ENCODE measurements around the gene LIMCH1. TPM values are rescaled to one million over a fixed set of nuclear protein-coding genes. Genes with fewer than 3 reads are reported as not detected.
"Not testable (repeated sequence)": the region's sequence is repeated elsewhere in the genome, so short reads cannot be mapped to it uniquely, and the experiment has no call there.

Gene LIMCH1
- total RNA-seq, 1 experiment from 2014 or later, result 10.4 TPM

GRCh38 chr4:41651150-41651549 lies 113.2 kb downstream of the LIMCH1 start:
- H3K27me3 ChIP-seq (ENCODE audit: insufficient read depth, low read length); H3K9ac ChIP-seq (ENCODE audit: low read length); H3K9me2 ChIP-seq (ENCODE audit: insufficient read depth); H3K79me2 ChIP-seq (ENCODE audit: insufficient read depth, low read length); RAD21 ChIA-PET (ENCODE audit: low non-redundant PET in 1 of 2, low total read pairs in 2 of 2, uncharacterized antibody in 2 of 2, unreplicated experiment in 2 of 2); H2AFZ ChIP-seq (ENCODE audit: low read depth, low read length, poor library complexity, severe bottlenecking); ATAC-seq; H3K27ac ChIP-seq (ENCODE audit: low read depth, low read length); H4K20me1 ChIP-seq (ENCODE audit: insufficient read depth); BruUV-seq (replicated peaks); H3K4me3 ChIP-seq (replicated peaks in 1 of 2; ENCODE audit: low read depth in 1 of 2, low read length in 2 of 2); POLR2A ChIA-PET; DNase-seq (ENCODE audit: low read depth, low spot score); H3K4me2 ChIP-seq (ENCODE audit: low read length); intact Hi-C loops (cut with micrococcal nuclease); H3K9me3 ChIP-seq (ENCODE audit: control insufficient read depth in 1 of 2, insufficient read depth in 1 of 2, low read depth in 1 of 2, low read length in 2 of 2); H3K4me1 ChIP-seq (ENCODE audit: control insufficient read depth in 1 of 2, insufficient read depth in 2 of 2, low read length in 2 of 2); H3K36me3 ChIP-seq (ENCODE audit: control insufficient read depth in 1 of 2, insufficient read depth in 2 of 2, low read length in 2 of 2): not testable (repeated sequence)
- CTCF ChIA-PET, result interaction anchor here (1.0 to 1.6 kb wide), 2 partner anchors 11 to 370 kb away, joined by 3 to 4 read pairs; no protein-coding TSS in a partner anchor

GRCh38 chr4:41652971-41653370 lies 115.0 kb downstream of the LIMCH1 start:
- TF ChIP-seq SIN3A (IDR thresholded peaks at IDR 0.05; ENCODE audit: low read depth), result no peak
- TF ChIP-seq EGR1 (IDR thresholded peaks at IDR 0.05; ENCODE audit: low read depth), result no peak
- no peak for TF ChIP-seq MAX (IDR thresholded peaks at IDR 0.05)
- no peaks in the 10 kb centered on the region for H3K27me3 ChIP-seq (ENCODE audit: insufficient read depth, low read length)
- H2AFZ ChIP-seq (ENCODE audit: low read depth, low read length, poor library complexity, severe bottlenecking), result no peak overlapping the region
- CTCF ChIA-PET, result no interaction called here
- H3K9ac ChIP-seq (ENCODE audit: low read length), result no peak overlapping the region
- RAD21 ChIA-PET (ENCODE audit: low non-redundant PET in 1 of 2, low total read pairs in 2 of 2, uncharacterized antibody in 2 of 2, unreplicated experiment in 2 of 2), result no interaction called here
- H3K4me2 ChIP-seq (ENCODE audit: low read length), result no peak overlapping the region
- no peaks in the 10 kb centered on the region for H3K9me3 ChIP-seq (ENCODE audit: control insufficient read depth in 1 of 2, insufficient read depth in 1 of 2, low read depth in 1 of 2, low read length in 2 of 2)
- no peaks in the 10 kb centered on the region for H4K20me1 ChIP-seq (ENCODE audit: insufficient read depth)
- DNase-seq (ENCODE audit: low read depth, low spot score) (no peak), ATAC-seq (no peak)
- no TSS peak for BruUV-seq (replicated peaks)
- no peaks in the 10 kb centered on the region for H3K9me2 ChIP-seq (ENCODE audit: insufficient read depth)
- H3K4me3 ChIP-seq (replicated peaks in 1 of 2; ENCODE audit: low read depth in 1 of 2, low read length in 2 of 2), result no peak overlapping the region
- H3K79me2 ChIP-seq (ENCODE audit: insufficient read depth, low read length), result no peaks in the 10 kb centered on the region
- H3K4me1 ChIP-seq (ENCODE audit: control insufficient read depth in 1 of 2, insufficient read depth in 2 of 2, low read length in 2 of 2), result peaks cover 0 to 2% of the 10 kb centered on the region in 2 experiments; a peak in 1 of 4 replicates
- intact Hi-C loops (cut with micrococcal nuclease), result no loop called here
- H3K36me3 ChIP-seq (ENCODE audit: control insufficient read depth in 1 of 2, insufficient read depth in 2 of 2, low read length in 2 of 2), result no peaks in the 10 kb centered on the region
- H3K27ac ChIP-seq (ENCODE audit: low read depth, low read length), result no peak overlapping the region
- POLR2A ChIA-PET, result no interaction called here

- DNase-seq (ENCODE audit: low read depth, low spot score) (no peak), ATAC-seq (no peak)
- peaks cover 0 to 6% of the 10 kb centered on the region in 2 experiments; a peak in 1 of 4 replicates for H3K4me1 ChIP-seq (ENCODE audit: control insufficient read depth in 1 of 2, insufficient read depth in 2 of 2, low read length in 2 of 2)
- no TSS peak for BruUV-seq (replicated peaks)
- H3K9me3 ChIP-seq (ENCODE audit: control insufficient read depth in 1 of 2, insufficient read depth in 1 of 2, low read depth in 1 of 2, low read length in 2 of 2), result no peaks in the 10 kb centered on the region
- H3K27ac ChIP-seq (ENCODE audit: low read depth, low read length), result no peak overlapping the region
- no peak overlapping the region for H3K9ac ChIP-seq (ENCODE audit: low read length)
- H3K79me2 ChIP-seq (ENCODE audit: insufficient read depth, low read length), result no peaks in the 10 kb centered on the region
- intact Hi-C loops (cut with micrococcal nuclease), result no loop called here
- H3K36me3 ChIP-seq (ENCODE audit: control insufficient read depth in 1 of 2, insufficient read depth in 2 of 2, low read length in 2 of 2), result no peaks in the 10 kb centered on the region
- ChIA-PET CTCF (no interaction called here), RAD21 (ENCODE audit: low non-redundant PET in 1 of 2, low total read pairs in 2 of 2, uncharacterized antibody in 2 of 2, unreplicated experiment in 2 of 2) (no interaction called here), POLR2A (no interaction called here)
- H2AFZ ChIP-seq (ENCODE audit: low read depth, low read length, poor library complexity, severe bottlenecking), result no peak overlapping the region
- no peak overlapping the region for H3K4me2 ChIP-seq (ENCODE audit: low read length)
- no peaks in the 10 kb centered on the region for H3K27me3 ChIP-seq (ENCODE audit: insufficient read depth, low read length)
- H3K9me2 ChIP-seq (ENCODE audit: insufficient read depth), result no peaks in the 10 kb centered on the region
- H4K20me1 ChIP-seq (ENCODE audit: insufficient read depth), result no peaks in the 10 kb centered on the region
- no peak overlapping the region for H3K4me3 ChIP-seq (replicated peaks in 1 of 2; ENCODE audit: low read depth in 1 of 2, low read length in 2 of 2)
- no peak for TF ChIP-seq FOSL1 (IDR thresholded peaks at IDR 0.05; ENCODE audit: low read depth)
- TF ChIP-seq RAD21 (IDR thresholded peaks at IDR 0.05; ENCODE audit: low read depth), result no peak
- no peak for TF ChIP-seq POLR2A (IDR thresholded peaks at IDR 0.05; ENCODE audit: borderline replicate concordance, extremely low read depth, insufficient read depth, insufficient read length)
- no peak for TF ChIP-seq CEBPB (IDR thresholded peaks at IDR 0.05; ENCODE audit: low read depth)
- no peak for TF ChIP-seq ZFX (IDR thresholded peaks at IDR 0.05)
- TF ChIP-seq EGR1 (IDR thresholded peaks at IDR 0.05; ENCODE audit: low read depth), result no peak
- no peak for TF ChIP-seq SIN3A (IDR thresholded peaks at IDR 0.05; ENCODE audit: low read depth)
- no peak for TF ChIP-seq ZBTB33 (IDR thresholded peaks at IDR 0.05; ENCODE audit: extremely low read depth, insufficient replicate concordance, low read length)
- TF ChIP-seq CBX3 (IDR thresholded peaks at IDR 0.05; ENCODE audit: low read depth), result no peak
- TF ChIP-seq POLR2AphosphoS5 (IDR thresholded peaks at IDR 0.05; ENCODE audit: low read depth, low read length), result no peak
- no peak for TF ChIP-seq YY1 (IDR thresholded peaks at IDR 0.05; ENCODE audit: extremely low read depth, insufficient replicate concordance, low read depth, low read length)
- no peak for TF ChIP-seq TCF7L2 (IDR thresholded peaks at IDR 0.05; ENCODE audit: borderline replicate concordance, extremely low read depth, insufficient read depth, insufficient read length)
Observed at GRCh38 chr4:41653523-41653922, 115.6 kb downstream of the LIMCH1 start.
